Measurements from ENCODE around the gene TSSK1B.

The TSSK1B gene

GRCh38 chr5:113437111-113437510 is 2.3 kb upstream of the TSSK1B start:
- Histone ChIP-seq H3K9ac (ENCODE audit: low read length) (no peak overlapping the region), H3K4me1 (ENCODE audit: insufficient read depth, low read length, severe bottlenecking) (no peaks in the 10 kb centered on the region), H3K9me2 (ENCODE audit: low read depth, low read length) (no peaks in the 10 kb centered on the region), H2AFZ (ENCODE audit: low read length) (no peak overlapping the region), H3K9me3 (ENCODE audit: low read length) (no peaks in the 10 kb centered on the region), H3K4me3 (ENCODE audit: low read depth, low read length, poor library complexity, severe bottlenecking) (no peak overlapping the region), H3K4me2 (ENCODE audit: low read length) (no peak overlapping the region), H3K36me3 (ENCODE audit: insufficient read depth, low read length) (no peaks in the 10 kb centered on the region), H4K20me1 (ENCODE audit: insufficient read depth, low read length) (no peaks in the 10 kb centered on the region), H3K27me3 (ENCODE audit: insufficient read depth, low read length) (no peaks in the 10 kb centered on the region), H3F3A (ENCODE audit: insufficient read depth, low read length) (no peaks in the 10 kb centered on the region), H3K27ac (ENCODE audit: low read depth, low read length, poor library complexity, severe bottlenecking) (no peak overlapping the region), H3K79me2 (ENCODE audit: insufficient read depth, low read length) (no peaks in the 10 kb centered on the region)
- TF ChIP-seq CTCF (IDR thresholded peaks at IDR 0.05; ENCODE audit: low read length) (no peak), EZH2 (IDR thresholded peaks at IDR 0.05; ENCODE audit: borderline replicate concordance, low read length) (no peak)

- Histone ChIP-seq H3K79me2 (ENCODE audit: insufficient read depth, low read length) (no peaks in the 10 kb centered on the region), H3K4me2 (ENCODE audit: low read length) (no peak overlapping the region), H3K9ac (ENCODE audit: low read length) (no peak overlapping the region), H3K4me1 (ENCODE audit: insufficient read depth, low read length, severe bottlenecking) (no peaks in the 10 kb centered on the region), H3K36me3 (ENCODE audit: insufficient read depth, low read length) (no peaks in the 10 kb centered on the region), H3K27ac (ENCODE audit: low read depth, low read length, poor library complexity, severe bottlenecking) (no peak overlapping the region), H2AFZ (ENCODE audit: low read length) (no peak overlapping the region), H3K27me3 (ENCODE audit: insufficient read depth, low read length) (no peaks in the 10 kb centered on the region), H4K20me1 (ENCODE audit: insufficient read depth, low read length) (no peaks in the 10 kb centered on the region), H3K4me3 (ENCODE audit: low read depth, low read length, poor library complexity, severe bottlenecking) (no peak overlapping the region), H3K9me3 (ENCODE audit: low read length) (no peaks in the 10 kb centered on the region), H3K9me2 (ENCODE audit: low read depth, low read length) (no peaks in the 10 kb centered on the region), H3F3A (ENCODE audit: insufficient read depth, low read length) (no peaks in the 10 kb centered on the region)
- TF ChIP-seq CTCF (IDR thresholded peaks at IDR 0.05; ENCODE audit: low read length) = no peak
- TF ChIP-seq EZH2 (IDR thresholded peaks at IDR 0.05; ENCODE audit: borderline replicate concordance, low read length) = no peak
These were observed 786 bp upstream of the TSSK1B start for GRCh38 chr5:113435575-113435974.

- no peaks in the 10 kb centered on the region for H3K9me3 ChIP-seq (ENCODE audit: low read length)
- no peaks in the 10 kb centered on the region for H3K4me1 ChIP-seq (ENCODE audit: insufficient read depth, low read length, severe bottlenecking)
- H2AFZ ChIP-seq (ENCODE audit: low read length) = no peak overlapping the region
- no peak overlapping the region for H3K4me2 ChIP-seq (ENCODE audit: low read length)
- TF ChIP-seq CTCF (IDR thresholded peaks at IDR 0.05; ENCODE audit: low read length) = no peak
- no peak for TF ChIP-seq EZH2 (IDR thresholded peaks at IDR 0.05; ENCODE audit: borderline replicate concordance, low read length)
- no peaks in the 10 kb centered on the region for H3K79me2 ChIP-seq (ENCODE audit: insufficient read depth, low read length)
- H3K9me2 ChIP-seq (ENCODE audit: low read depth, low read length) = no peaks in the 10 kb centered on the region
- H4K20me1 ChIP-seq (ENCODE audit: insufficient read depth, low read length) = no peaks in the 10 kb centered on the region
- H3K27ac ChIP-seq (ENCODE audit: low read depth, low read length, poor library complexity, severe bottlenecking) = no peak overlapping the region
- H3F3A ChIP-seq (ENCODE audit: insufficient read depth, low read length) = no peaks in the 10 kb centered on the region
- H3K27me3 ChIP-seq (ENCODE audit: insufficient read depth, low read length) = no peaks in the 10 kb centered on the region
- H3K36me3 ChIP-seq (ENCODE audit: insufficient read depth, low read length) = no peaks in the 10 kb centered on the region
- no peak overlapping the region for H3K4me3 ChIP-seq (ENCODE audit: low read depth, low read length, poor library complexity, severe bottlenecking)
- H3K9ac ChIP-seq (ENCODE audit: low read length) = no peak overlapping the region
These were observed 752 bp downstream of the TSSK1B start for GRCh38 chr5:113433862-113434612.

All from OCI-LY1 (cell line).